Heart left ventricle (tissue), 13 donors: ENCODE measurements around the gene COL23A1.

Experiments used
- CTCF ChIP-seq, 12 donors: fragments of 200-600 bp; sonication (generic) in 4 of 12; IDR thresholded peaks; one replicate each; pipeline versions ENCODE4 v1.5.0 to v1.8.0; 2018 to 2022; ENCODE audit warnings: antibody characterized with exemption in 12 of 12, mild to moderate bottlenecking in 5 of 12
- POLR2A ChIP-seq, 2 donors: fragments of 450-650 bp; IDR thresholded peaks; one replicate each; pipeline ENCODE4 v1.6.1; 2017; ENCODE audit warnings: antibody characterized with exemption in 2 of 2, mild to moderate bottlenecking in 2 of 2, moderate library complexity in 2 of 2
- donor health status: ischemic (EF 13 %, LVEDD 7.1; RV severe dilation, severe dysfunction).
- donor health status: DM: no; HTN: yes; CAD: no.
- donor health status: DM: no; HTN: no; CAD: no.
- donor health status: ischemic (EF 25% LVEDD 6.9; RV normal size, moderate dysfunction).
- donor health status: ischemic (EF 25% LVEDD 5.7; RV mildly dilated, moderate dysfunction).
- donor health status: ischemic (EF 35%, LVEDD 5.7; RV mildly dilated, moderate dysfunction).
- donor health status: nonischemic (EF 11% LVEDD 7.7; RV severe dilation, severe dysfunction).
- donor health status: DM: yes; HTN: yes; CAD: no.
- donor health status: PGD.
- donor health status: ischemic (EF 29% LVEDD 5.4; RV normal size, mild dysfunction).
- donor health status: nonischemic (EF 23%, LVEDD 6.1; RV moderate dilation, normal function).

- TF ChIP-seq CTCF (IDR thresholded peaks at IDR 0.05) (no peak), POLR2A (IDR thresholded peaks at IDR 0.05) (no peak)
These were observed 147.6 kb downstream of the COL23A1 start for GRCh38 chr5:178442405-178443257.
